UCSD-AML1 (cell line): ENCODE data around the gene FAM98B.

Source experiments
- DNase-seq: peaks from one replicate; lab custom pipeline; 2025; ENCODE audit not compliant: unreplicated experiment; lab: John Stamatoyannopoulos, UW

FAM98B gene

DNA sequence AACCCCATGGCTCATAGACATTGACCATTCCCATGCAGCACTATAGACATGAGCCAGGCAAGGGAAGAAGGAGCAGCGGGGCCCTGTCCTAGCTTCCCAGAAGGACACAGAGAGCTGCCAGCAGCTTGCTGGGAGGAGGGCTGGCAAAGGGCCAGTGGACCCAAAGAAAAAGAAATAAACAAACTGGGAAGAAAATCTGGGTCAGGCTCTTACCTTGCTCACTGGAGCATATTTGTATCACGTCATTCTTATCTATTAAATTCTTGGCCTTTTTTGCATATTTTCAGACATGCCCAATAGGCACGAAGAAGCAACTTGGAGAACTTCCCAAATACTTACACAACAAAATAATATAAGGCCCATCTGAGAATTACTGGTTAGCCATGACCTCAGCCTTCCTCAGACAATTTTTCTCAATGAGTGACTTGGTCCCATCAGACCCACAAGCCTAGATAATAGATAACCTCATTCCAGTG, 82.3 kb downstream of the FAM98B start:
- no peak for DNase-seq
